BJ (cell line): ENCODE data around the gene CDH23. TPM values are rescaled to one million over a fixed set of nuclear protein-coding genes. Genes with fewer than 3 reads are reported as not detected.
A peak's percentile ranks its signal among the peaks of the same experiment; 100 is the strongest.
"Not testable (repeated sequence)": the region's sequence is repeated elsewhere in the genome, so short reads cannot be mapped to it uniquely, and the experiment has no call there.

Experiments
- CTCF ChIA-PET: fragments of 350-600 bp; formaldehyde crosslinking; extraction: SDS; loops from one replicate; lab custom pipeline; 2021; ENCODE audit warnings: antibody characterized with exemption, inconsistent platforms; lab: Yijun Ruan, JAX
- POLR2A ChIA-PET: fragments of 300-600 bp; sonication (Branson Sonifier 250); formaldehyde crosslinking; extraction: SDS; loops from one replicate; lab custom pipeline; 2021; ENCODE audit warnings: antibody characterized with exemption; lab: Charles Lee
- DNase-seq: peaks from one replicate; pipeline ENCODE4 v3.0.0-alpha.2; 2011; ENCODE audit warnings: low read depth
- H3K27me3 ChIP-seq: 2 replicates; pipeline ENCODE4 v1.6.0; 2011; ENCODE audit warnings: low read length; ENCODE audit not compliant: control insufficient read depth, insufficient read depth
- H3K36me3 ChIP-seq: 2 replicates; pipeline ENCODE4 v1.5.1; 2011; ENCODE audit warnings: low read length; ENCODE audit not compliant: control insufficient read depth, insufficient read depth
- H3K4me3 ChIP-seq: 2 replicates; pipeline ENCODE4 v1.5.1; 2011; ENCODE audit warnings: low read depth, mild to moderate bottlenecking, control low read depth, low read length
- polyA plus RNA-seq: library from polyadenylated mRNA; depleted of rRNA; stranded (reverse); fragments of >200 nt; gene quantifications from 2 replicates; pipeline ENCODE4 v1.2.3, GENCODE V29; 2011
- TF ChIP-seq, protein P1 (sequence below): IDR thresholded peaks from 2 replicates; pipeline ENCODE4 v1.5.1; 2011; ENCODE audit warnings: low read depth, mild to moderate bottlenecking, control low read depth, inconsistent platforms, low read length, moderate library complexity; ENCODE audit not compliant: insufficient read depth

CDH23 gene
- polyA plus RNA-seq, 1 experiment, result 0.05 TPM

DNA sequence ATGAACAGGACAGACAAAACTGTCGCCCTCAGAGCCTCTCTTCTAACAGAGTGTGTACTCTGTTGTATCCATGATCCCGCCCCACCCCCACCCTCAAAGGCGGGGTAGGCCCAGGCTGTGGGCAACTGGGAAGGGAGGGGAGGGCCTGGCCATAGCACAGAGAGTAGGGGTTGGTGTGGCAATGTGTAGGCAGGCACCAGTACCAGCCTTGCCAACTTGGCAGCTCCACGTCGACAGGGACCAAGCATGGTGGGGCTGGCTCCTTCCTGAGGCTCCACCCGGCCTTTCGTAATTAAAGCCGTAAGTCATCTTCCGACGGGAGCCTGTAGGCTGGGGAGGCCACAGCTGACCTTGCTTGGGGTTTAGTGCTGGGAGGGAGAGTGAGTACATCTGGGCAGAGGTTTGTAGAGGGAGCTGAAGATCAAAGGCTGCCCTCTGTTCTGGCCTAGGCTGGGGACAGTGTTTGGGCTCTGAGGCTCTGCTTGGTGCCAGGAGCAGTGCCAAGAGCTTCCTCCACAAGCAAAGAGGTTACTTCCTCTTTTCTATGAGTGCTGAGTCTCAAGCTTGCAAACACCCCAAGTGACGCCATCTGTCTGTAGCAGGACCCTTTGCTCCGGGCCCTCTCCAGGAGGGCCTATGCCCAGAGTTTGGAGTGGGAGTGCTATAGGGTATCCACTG lies 201.2 kb downstream of the CDH23 start:
- Histone ChIP-seq H3K4me3 (no peak overlapping the region), H3K36me3 (no peaks in the 10 kb centered on the region), H3K27me3 (0 out of 2 replicates have a peak, but pooled peaks cover 2% of the 10 kb centered on the region)
- ChIA-PET POLR2A (no interaction called here), CTCF (interaction anchor here (0.7 to 2.7 kb wide), 2 partner anchors 12 to 28 kb away, joined by 3 to 13 read pairs; no protein-coding TSS in a partner anchor)
- TF ChIP-seq, protein P1, sequence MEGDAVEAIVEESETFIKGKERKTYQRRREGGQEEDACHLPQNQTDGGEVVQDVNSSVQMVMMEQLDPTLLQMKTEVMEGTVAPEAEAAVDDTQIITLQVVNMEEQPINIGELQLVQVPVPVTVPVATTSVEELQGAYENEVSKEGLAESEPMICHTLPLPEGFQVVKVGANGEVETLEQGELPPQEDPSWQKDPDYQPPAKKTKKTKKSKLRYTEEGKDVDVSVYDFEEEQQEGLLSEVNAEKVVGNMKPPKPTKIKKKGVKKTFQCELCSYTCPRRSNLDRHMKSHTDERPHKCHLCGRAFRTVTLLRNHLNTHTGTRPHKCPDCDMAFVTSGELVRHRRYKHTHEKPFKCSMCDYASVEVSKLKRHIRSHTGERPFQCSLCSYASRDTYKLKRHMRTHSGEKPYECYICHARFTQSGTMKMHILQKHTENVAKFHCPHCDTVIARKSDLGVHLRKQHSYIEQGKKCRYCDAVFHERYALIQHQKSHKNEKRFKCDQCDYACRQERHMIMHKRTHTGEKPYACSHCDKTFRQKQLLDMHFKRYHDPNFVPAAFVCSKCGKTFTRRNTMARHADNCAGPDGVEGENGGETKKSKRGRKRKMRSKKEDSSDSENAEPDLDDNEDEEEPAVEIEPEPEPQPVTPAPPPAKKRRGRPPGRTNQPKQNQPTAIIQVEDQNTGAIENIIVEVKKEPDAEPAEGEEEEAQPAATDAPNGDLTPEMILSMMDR, result no peak
- no peak for DNase-seq

DNA sequence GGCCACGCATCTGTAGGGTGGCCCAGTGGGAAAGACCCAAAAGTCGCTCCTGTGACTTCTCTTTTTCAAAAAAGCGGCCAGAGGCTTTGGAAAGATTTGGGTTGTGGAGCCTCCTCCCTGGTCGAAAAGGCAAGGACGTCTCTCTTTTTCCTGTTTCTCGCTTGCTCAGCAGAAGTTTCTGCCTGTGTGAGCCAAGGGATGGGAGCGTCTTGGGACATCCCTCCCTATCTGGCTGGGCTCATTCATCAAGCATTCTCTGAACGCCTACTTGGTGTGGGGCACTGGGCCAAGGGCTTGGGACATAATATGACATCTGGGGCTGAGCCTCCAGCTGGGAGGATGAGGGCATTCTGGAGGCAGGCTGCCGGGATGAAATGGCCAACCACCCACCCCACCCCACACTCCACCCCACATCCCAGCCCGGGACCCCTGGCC lies 201.9 kb downstream of the CDH23 start:
- H3K36me3 ChIP-seq, result no peaks in the 10 kb centered on the region
- peak; percentile 17 for DNase-seq
- no peak overlapping the region for H3K4me3 ChIP-seq
- ChIA-PET POLR2A (no interaction called here), CTCF (interaction anchor here (0.7 to 2.7 kb wide), 2 partner anchors 11 to 29 kb away, joined by 3 to 13 read pairs; no protein-coding TSS in a partner anchor)
- H3K27me3 ChIP-seq, result no peaks in the 10 kb centered on the region
- TF ChIP-seq, protein P1, result no peak

DNA sequence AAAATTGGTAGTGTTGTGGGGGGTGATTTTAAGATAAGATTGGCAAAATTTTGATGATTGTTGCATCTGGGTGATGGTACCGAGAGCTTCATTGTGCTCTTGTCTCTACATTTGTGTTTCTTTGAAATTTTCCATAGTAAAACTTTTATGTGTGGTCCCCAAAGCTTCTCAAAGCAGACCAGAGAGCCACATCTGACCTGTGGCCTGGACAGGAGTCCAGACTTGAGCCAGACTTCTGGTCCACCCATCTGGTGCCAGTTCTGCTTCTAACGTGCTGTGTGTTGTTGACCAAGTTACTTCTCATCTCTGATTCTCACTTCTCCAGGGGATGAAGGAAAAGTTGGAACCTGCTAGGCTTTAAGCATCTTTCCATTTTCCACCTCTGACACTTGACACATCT lies 202.8 kb downstream of the CDH23 start:
- DNase-seq, result no peak
- TF ChIP-seq, protein P1, result no peak
- H3K27me3 ChIP-seq, result no peaks in the 10 kb centered on the region
- ChIA-PET POLR2A (no interaction called here), CTCF (interaction anchor here (2.7 kb wide), 1 partner anchor 10 kb away, joined by 13 read pairs; no protein-coding TSS in a partner anchor)
- H3K36me3 ChIP-seq, result no peaks in the 10 kb centered on the region
- H3K4me3 ChIP-seq, result no peak overlapping the region

DNA sequence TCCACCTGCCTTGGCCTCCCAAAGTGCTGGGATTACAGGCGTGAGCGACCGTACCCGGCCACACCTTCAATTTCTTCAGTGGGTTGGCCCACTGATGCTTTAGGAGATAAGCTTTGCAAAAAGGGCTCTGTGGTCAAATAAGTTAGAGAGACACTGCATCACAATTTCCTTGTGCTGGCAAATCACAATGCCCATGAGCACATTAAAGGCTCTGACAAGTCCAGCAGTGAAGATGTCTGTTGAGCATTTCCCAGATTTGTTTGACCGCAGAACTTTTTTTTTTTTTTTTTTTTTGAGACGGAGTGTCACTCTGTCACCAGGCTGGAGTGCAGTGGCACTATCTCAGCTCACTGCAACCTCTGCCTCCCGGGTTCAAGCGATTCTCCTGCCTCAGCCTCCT lies 203.5 kb downstream of the CDH23 start:
- H3K36me3 ChIP-seq, H3K27me3 ChIP-seq, H3K4me3 ChIP-seq, DNase-seq, POLR2A ChIA-PET: not testable (repeated sequence)
- CTCF ChIA-PET, result interaction anchor here (0.7 kb wide), 1 partner anchor 59 kb away, joined by 4 read pairs; no protein-coding TSS in a partner anchor

DNA sequence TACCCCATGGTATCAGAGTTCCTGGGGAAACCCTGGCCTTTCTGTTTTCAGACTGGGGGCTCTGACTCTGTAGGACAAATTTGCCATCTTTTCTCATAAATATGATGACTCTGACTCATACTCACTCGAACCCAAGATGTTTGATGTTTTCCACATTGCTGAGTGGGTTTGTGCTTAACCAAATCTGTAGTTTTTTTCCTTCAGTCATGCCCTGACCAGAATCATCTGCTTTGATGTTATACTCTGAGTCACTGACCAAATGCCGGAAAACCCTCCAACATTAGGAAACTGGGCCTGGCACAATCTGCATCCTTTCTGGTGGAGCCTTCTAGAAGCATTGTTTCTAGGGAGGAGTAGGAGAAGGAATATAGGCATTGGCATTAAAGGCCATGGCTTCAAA lies 204.1 kb downstream of the CDH23 start:
- no peak overlapping the region for H3K4me3 ChIP-seq
- DNase-seq, result peak; percentile 59
- CTCF ChIA-PET, result interaction anchor here (1.2 kb wide), 1 partner anchor 32 kb away, joined by 3 read pairs; no protein-coding TSS in a partner anchor
- no peaks in the 10 kb centered on the region for H3K27me3 ChIP-seq
- no peaks in the 10 kb centered on the region for H3K36me3 ChIP-seq
- POLR2A ChIA-PET, result no interaction called here
- TF ChIP-seq, protein P1, result no peak
